HepG2 (cell line): ENCODE results near the gene SULT2B1. TPM values are rescaled to one million over a fixed set of nuclear protein-coding genes. Genes with fewer than 3 reads are reported as not detected.

Source experiments
- ATAC-seq: fragments of 200-7000 bp; cut with Tn5 transposase; 3 replicates; pipeline ENCODE4 v1.9.1; 2020; ENCODE audit warnings: mild to moderate bottlenecking, moderate library complexity
- BruUV-seq: library from RNA; stranded (reverse); fragments of 400-500 nt; replicated peaks from 2 replicates; lab custom pipeline; 2021; lab: Mats Ljungman, UMichigan
- CTCF ChIA-PET: fragments of 300-600 bp; formaldehyde crosslinking; extraction: SDS; loops from one replicate; lab custom pipeline; 2021; ENCODE audit warnings: low total read pairs, inconsistent platforms, low intra/inter-chr PET ratio; lab: Yijun Ruan, JAX
- POLR2A ChIA-PET: fragments of 350-600 bp; sonication (Branson Sonifier 250); formaldehyde crosslinking; loops from one replicate; lab custom pipeline; 2020; ENCODE audit warnings: antibody characterized with exemption, inconsistent platforms; lab: Yijun Ruan, JAX
- DNase-seq: peaks from one replicate; pipeline ENCODE4 v3.0.0-alpha.2; 2015; ENCODE audit warnings: low spot score
- FAIRE-seq: peaks from 3 replicates; lab custom pipeline; 2011; peaks lifted over from hg19 to GRCh38; lab: Jason Lieb, UNC
- H2AFZ ChIP-seq: one replicate; pipeline ENCODE4 v1.6.1; 2011; ENCODE audit warnings: low read length, inconsistent platforms
- H3K27ac ChIP-seq: fragments of 300-600 bp; 3 replicates; pipeline ENCODE4 v1.8.0; 2011; ENCODE audit warnings: mixed run types, mild to moderate bottlenecking, mixed read lengths, low read length, inconsistent platforms; ENCODE audit not compliant: insufficient read depth; ENCODE audit errors: extremely low read length
- H3K27me3 ChIP-seq, 2 experiments: fragments of 200-600 bp in 1 of 2; 2 replicates in 1 of 2; 3 replicates in 1 of 2; pipeline versions ENCODE4 v1.6.0 to v1.8.0; 2011; ENCODE audit warnings: low read length in 2 of 2, mild to moderate bottlenecking in 2 of 2, moderate library complexity in 2 of 2, inconsistent platforms in 1 of 2; ENCODE audit not compliant: insufficient read depth in 2 of 2, control insufficient read depth in 1 of 2
- H3K36me3 ChIP-seq, 2 experiments: fragments of 200-600 bp in 1 of 2; replicated peaks in 1 of 2; 2 replicates in 1 of 2; 3 replicates in 1 of 2; pipeline versions ENCODE4 v1.5.1 to v1.8.0; 2011; ENCODE audit warnings: low read length in 2 of 2, inconsistent platforms in 1 of 2; ENCODE audit not compliant: insufficient read depth in 2 of 2, control insufficient read depth in 1 of 2
- H3K4me1 ChIP-seq: 2 replicates; pipeline ENCODE4 v1.5.1; 2012; ENCODE audit warnings: low read length, inconsistent platforms; ENCODE audit not compliant: insufficient read depth
- H3K4me2 ChIP-seq: 2 replicates; pipeline ENCODE4 v1.6.0; 2011; ENCODE audit warnings: low read depth, low read length, inconsistent platforms
- H3K4me3 ChIP-seq, 3 experiments: fragments of 200-600 bp in 1 of 3; sonication (generic), shearing (Covaris generic) in 1 of 3; replicated peaks in 1 of 3; 2 replicates each; pipeline ENCODE4 v1.5.1; 2011 to 2016; ENCODE audit warnings: low read length in 3 of 3, inconsistent platforms in 2 of 3, low read depth in 2 of 3, mild to moderate bottlenecking in 2 of 3, control low read depth in 1 of 3, mixed read lengths in 1 of 3; ENCODE audit not compliant: insufficient read depth in 1 of 3
- H3K79me2 ChIP-seq: one replicate; pipeline ENCODE4 v1.6.1; 2011; ENCODE audit warnings: low read length, inconsistent platforms; ENCODE audit not compliant: insufficient read depth
- H3K9ac ChIP-seq: 2 replicates; pipeline ENCODE4 v1.6.0; 2011; ENCODE audit warnings: mild to moderate bottlenecking, low read depth, low read length, inconsistent platforms; ENCODE audit not compliant: insufficient read depth
- H3K9me3 ChIP-seq: 2 replicates; pipeline ENCODE4 v1.5.1; 2012; ENCODE audit warnings: mild to moderate bottlenecking, low read length
- H4K20me1 ChIP-seq: 2 replicates; pipeline ENCODE4 v1.6.0; 2011; ENCODE audit warnings: inconsistent platforms, mild to moderate bottlenecking, low read length, moderate library complexity; ENCODE audit not compliant: insufficient read depth
- HDAC6 ChIP-seq: fragments of 200-600 bp; sonication (generic); IDR thresholded peaks from 2 replicates; pipeline ENCODE4 v1.7.0; 2017; ENCODE audit warnings: mild to moderate bottlenecking, antibody characterized with exemption, low read length, low read depth
- IKZF1 ChIP-seq: fragments of 450-650 bp; IDR thresholded peaks from 2 replicates; pipeline ENCODE4 v1.7.1; 2016
- NR3C1 ChIP-seq: sonication (generic); formaldehyde crosslinking; IDR thresholded peaks from 2 replicates; pipeline ENCODE4 v1.4.0; 2020; ENCODE audit warnings: missing genetic modification reagents
- RBAK ChIP-seq: sonication (generic); formaldehyde crosslinking; IDR thresholded peaks from 2 replicates; pipeline ENCODE4 v1.5.1; 2020; ENCODE audit warnings: mild to moderate bottlenecking, missing genetic modification reagents
- RFX3 ChIP-seq: IDR thresholded peaks from 2 replicates; pipeline ENCODE4 v1.6.1; 2016; ENCODE audit warnings: missing biosample characterization, missing genetic modification reagents
- SRY ChIP-seq: sonication (generic); formaldehyde crosslinking; IDR thresholded peaks from 2 replicates; pipeline ENCODE4 v1.8.0; 2022; ENCODE audit warnings: mild to moderate bottlenecking, missing genetic modification reagents
- ZFYVE20 ChIP-seq: sonication (generic); formaldehyde crosslinking; IDR thresholded peaks from 2 replicates; pipeline ENCODE4 v1.8.0; 2023; ENCODE audit warnings: low read depth, mild to moderate bottlenecking, moderate library complexity, missing genetic modification reagents, borderline replicate concordance
- ZNF331 ChIP-seq: sonication (generic); formaldehyde crosslinking; IDR thresholded peaks from 2 replicates; pipeline ENCODE4 v1.4.0; 2020; ENCODE audit warnings: missing genetic modification reagents
- ZNF605 ChIP-seq: sonication (generic); formaldehyde crosslinking; IDR thresholded peaks from 2 replicates; pipeline ENCODE4 v1.8.0; 2022; ENCODE audit warnings: mild to moderate bottlenecking, missing genetic modification reagents
- ZUFSP ChIP-seq: sonication (generic); formaldehyde crosslinking; IDR thresholded peaks from 2 replicates; pipeline ENCODE4 v1.9.0; 2021; ENCODE audit warnings: missing genetic modification reagents, mild to moderate bottlenecking, borderline replicate concordance
- WGBS: methylation state at CpG from one replicate; pipeline ENCODE4 v1.1.6; 2017; ENCODE audit warnings: low lambda C conversion rate; 5-methylcytosine and 5-hydroxymethylcytosine counted together
- in situ Hi-C: cut with HindIII; loops from 2 replicates; pipeline ENCODE4 v1.10.0; 2017; ENCODE audit warnings: low pct_unique_long_range_greater_than_20kb; ENCODE audit not compliant: extremely low pct_ligation_motif_present
- intact Hi-C: fragments of 100-400 bp; cut with micrococcal nuclease; formaldehyde crosslinking; loops from one replicate; pipeline ENCODE4 v1.10.0; 2022; ENCODE audit not compliant: unreplicated experiment
- polyA plus RNA-seq, 8 experiments: library from polyadenylated mRNA; depleted of rRNA in 3 of 8; stranded (reverse) in 7 of 8; unstranded in 1 of 8; fragments of >200 nt; fragmentation: Illumina TruSeq in 4 of 8; extraction: Trizol in 4 of 8; gene quantifications; 2 replicates each; pipeline versions ENCODE4 v1.2.1 to v1.2.3, GENCODE V29; 2011 to 2016; ENCODE audit warnings: low read depth in 4 of 8, missing spikeins in 1 of 8, mixed read lengths in 1 of 8; ENCODE audit not compliant: insufficient read depth in 1 of 8
- total RNA-seq, 5 experiments: library from RNA; depleted of rRNA; stranded (reverse); fragments of >200 nt; fragmentation: Illumina TruSeq; extraction: Trizol; gene quantifications; 2 replicates each; pipeline ENCODE4 v1.2.3, GENCODE V29; 2016; ENCODE audit warnings: low read depth in 1 of 5
- TF ChIP-seq, protein P1 (sequence below), 2 experiments: IDR thresholded peaks; 2 replicates each; pipeline ENCODE4 v1.6.1; 2011 to 2012; ENCODE audit warnings: low read length in 2 of 2, borderline replicate concordance in 1 of 2, low read depth in 1 of 2, mild to moderate bottlenecking in 1 of 2, moderate library complexity in 1 of 2
- TF ChIP-seq, protein P2 (sequence below): sonication (generic); formaldehyde crosslinking; conservative IDR thresholded peaks from 2 replicates; pipeline ENCODE4 v1.4.0; 2020; ENCODE audit warnings: missing genetic modification reagents

The SULT2B1 gene
- total and polyA plus RNA-seq, 2 of the 13 experiments (the other 11 are each of a cell fraction or from before 2014, with no cell fraction given) = 0.13 TPM; not detected in 1

DNA sequence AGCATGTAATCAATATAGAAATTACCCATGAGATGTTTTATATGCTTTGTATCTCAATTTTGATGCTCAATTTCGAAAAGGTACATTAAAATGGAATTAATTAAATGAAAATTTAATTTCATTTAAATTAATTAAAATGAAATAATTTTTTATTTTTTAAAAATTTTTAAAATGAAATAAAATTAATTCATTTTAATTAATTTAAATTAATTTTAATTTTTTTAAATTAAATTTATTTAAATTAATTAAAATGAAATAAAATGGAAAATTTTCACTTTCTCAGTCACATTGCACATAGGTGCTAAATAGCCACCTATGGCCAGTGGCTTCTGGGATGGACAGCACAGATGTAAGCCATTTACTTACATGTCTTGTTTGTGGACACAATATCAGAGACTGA, 4.2 kb upstream of the SULT2B1 start (continued):
- TF ChIP-seq, protein P1, sequence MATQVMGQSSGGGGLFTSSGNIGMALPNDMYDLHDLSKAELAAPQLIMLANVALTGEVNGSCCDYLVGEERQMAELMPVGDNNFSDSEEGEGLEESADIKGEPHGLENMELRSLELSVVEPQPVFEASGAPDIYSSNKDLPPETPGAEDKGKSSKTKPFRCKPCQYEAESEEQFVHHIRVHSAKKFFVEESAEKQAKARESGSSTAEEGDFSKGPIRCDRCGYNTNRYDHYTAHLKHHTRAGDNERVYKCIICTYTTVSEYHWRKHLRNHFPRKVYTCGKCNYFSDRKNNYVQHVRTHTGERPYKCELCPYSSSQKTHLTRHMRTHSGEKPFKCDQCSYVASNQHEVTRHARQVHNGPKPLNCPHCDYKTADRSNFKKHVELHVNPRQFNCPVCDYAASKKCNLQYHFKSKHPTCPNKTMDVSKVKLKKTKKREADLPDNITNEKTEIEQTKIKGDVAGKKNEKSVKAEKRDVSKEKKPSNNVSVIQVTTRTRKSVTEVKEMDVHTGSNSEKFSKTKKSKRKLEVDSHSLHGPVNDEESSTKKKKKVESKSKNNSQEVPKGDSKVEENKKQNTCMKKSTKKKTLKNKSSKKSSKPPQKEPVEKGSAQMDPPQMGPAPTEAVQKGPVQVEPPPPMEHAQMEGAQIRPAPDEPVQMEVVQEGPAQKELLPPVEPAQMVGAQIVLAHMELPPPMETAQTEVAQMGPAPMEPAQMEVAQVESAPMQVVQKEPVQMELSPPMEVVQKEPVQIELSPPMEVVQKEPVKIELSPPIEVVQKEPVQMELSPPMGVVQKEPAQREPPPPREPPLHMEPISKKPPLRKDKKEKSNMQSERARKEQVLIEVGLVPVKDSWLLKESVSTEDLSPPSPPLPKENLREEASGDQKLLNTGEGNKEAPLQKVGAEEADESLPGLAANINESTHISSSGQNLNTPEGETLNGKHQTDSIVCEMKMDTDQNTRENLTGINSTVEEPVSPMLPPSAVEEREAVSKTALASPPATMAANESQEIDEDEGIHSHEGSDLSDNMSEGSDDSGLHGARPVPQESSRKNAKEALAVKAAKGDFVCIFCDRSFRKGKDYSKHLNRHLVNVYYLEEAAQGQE (IDR thresholded peaks at IDR 0.05; ENCODE audit: borderline replicate concordance in 1 of 2, low read depth in 1 of 2, low read length in 2 of 2) = no peak
- TF ChIP-seq, protein P2, sequence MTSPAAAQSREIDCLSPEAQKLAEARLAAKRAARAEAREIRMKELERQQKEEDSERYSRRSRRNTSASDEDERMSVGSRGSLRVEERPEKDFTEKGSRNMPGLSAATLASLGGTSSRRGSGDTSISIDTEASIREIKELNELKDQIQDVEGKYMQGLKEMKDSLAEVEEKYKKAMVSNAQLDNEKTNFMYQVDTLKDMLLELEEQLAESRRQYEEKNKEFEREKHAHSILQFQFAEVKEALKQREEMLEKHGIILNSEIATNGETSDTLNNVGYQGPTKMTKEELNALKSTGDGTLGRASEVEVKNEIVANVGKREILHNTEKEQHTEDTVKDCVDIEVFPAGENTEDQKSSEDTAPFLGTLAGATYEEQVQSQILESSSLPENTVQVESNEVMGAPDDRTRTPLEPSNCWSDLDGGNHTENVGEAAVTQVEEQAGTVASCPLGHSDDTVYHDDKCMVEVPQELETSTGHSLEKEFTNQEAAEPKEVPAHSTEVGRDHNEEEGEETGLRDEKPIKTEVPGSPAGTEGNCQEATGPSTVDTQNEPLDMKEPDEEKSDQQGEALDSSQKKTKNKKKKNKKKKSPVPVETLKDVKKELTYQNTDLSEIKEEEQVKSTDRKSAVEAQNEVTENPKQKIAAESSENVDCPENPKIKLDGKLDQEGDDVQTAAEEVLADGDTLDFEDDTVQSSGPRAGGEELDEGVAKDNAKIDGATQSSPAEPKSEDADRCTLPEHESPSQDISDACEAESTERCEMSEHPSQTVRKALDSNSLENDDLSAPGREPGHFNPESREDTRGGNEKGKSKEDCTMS = no peak
- no peak for TF ChIP-seq ZFYVE20 (CRISPR knock-in tag)

DNA sequence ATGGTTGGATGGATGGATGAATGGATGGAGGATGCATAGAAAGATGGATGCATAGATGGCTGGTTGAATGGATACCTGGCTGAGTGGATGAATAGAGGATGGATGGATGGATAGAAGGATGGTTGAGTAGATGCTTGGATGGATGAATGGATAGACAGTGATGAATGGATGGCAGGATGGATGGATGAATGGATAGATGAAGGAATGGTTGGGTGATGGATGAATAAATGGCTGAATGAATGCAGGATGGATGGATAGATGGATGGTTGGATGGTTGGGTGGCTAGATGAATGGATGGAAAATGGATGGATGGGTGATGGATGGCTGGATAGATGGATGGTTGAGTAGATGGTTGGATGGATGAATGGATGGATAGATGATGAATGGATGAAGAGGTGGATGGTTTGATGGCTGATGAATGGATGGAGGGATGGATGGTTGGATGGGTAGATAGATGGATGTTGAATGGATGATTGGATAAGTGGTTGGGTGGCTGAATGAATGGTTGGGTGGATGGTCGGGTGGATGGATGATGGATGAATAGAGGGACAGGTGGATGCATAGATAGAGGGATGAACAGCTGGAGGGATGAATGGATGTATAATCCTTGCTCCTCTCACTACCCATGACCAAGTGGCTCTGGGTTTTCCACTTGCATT, 3.6 kb upstream of the SULT2B1 start:
- Histone ChIP-seq H3K27ac (no peak overlapping the region), H2AFZ (no peak overlapping the region), H3K9me3 (no peaks in the 10 kb centered on the region), H3K9ac (no peak overlapping the region), H4K20me1 (no peaks in the 10 kb centered on the region), H3K4me3 (no peak overlapping the region), H3K27me3 (peaks cover 0 to 17% of the 10 kb centered on the region in 2 experiments; a peak in 2 of 5 replicates), H3K79me2 (no peaks in the 10 kb centered on the region), H3K36me3 (no peaks in the 10 kb centered on the region), H3K4me1 (peaks cover 50% of the 10 kb centered on the region), H3K4me2 (no peak overlapping the region)
- intact Hi-C loops (no loop called here), in situ Hi-C loops (no loop called here)
- ChIA-PET POLR2A (no interaction called here), CTCF (no interaction called here)
- ATAC-seq = no peak
- WGBS = 0% methylated on average over 1 of the region's 1 CpG
- FAIRE-seq = no peak
- BruUV-seq = no TSS peak
- DNase-seq = no peak
- TF ChIP-seq NR3C1 (no peak), HDAC6 (no peak), SRY (no peak), ZNF605 (CRISPR knock-in tag) (no peak), RBAK (CRISPR knock-in tag) (no peak), ZUFSP (CRISPR knock-in tag) (no peak), ZNF331 (CRISPR knock-in tag) (no peak), IKZF1 (0 out of 2 replicates have a peak, but pooled peaks have one; percentile 19), RFX3 (no peak)
